IMR-90 (cell line): ENCODE results near the gene PRELID3B. TPM values are rescaled to one million over a fixed set of nuclear protein-coding genes. Genes with fewer than 3 reads are reported as not detected.

Source experiments
- ATAC-seq: fragments of 200-7000 bp; cut with Tn5 transposase; 2 replicates; pipeline ENCODE4 v1.9.1; 2020; ENCODE audit warnings: low read depth, mild to moderate bottlenecking, moderate library complexity
- BruUV-seq: library from RNA; stranded (reverse); fragments of 400-500 nt; replicated peaks from 2 replicates; lab custom pipeline; 2021; lab: Mats Ljungman, UMichigan
- CTCF ChIA-PET: fragments of 300-600 bp; formaldehyde crosslinking; extraction: SDS; loops from one replicate; lab custom pipeline; 2021; ENCODE audit warnings: antibody characterized with exemption; lab: Yijun Ruan, JAX
- POLR2A ChIA-PET: fragments of 300-600 bp; sonication (Branson Sonifier 250); formaldehyde crosslinking; loops from one replicate; lab custom pipeline; 2022; ENCODE audit warnings: antibody characterized with exemption; ENCODE audit not compliant: unreplicated experiment; lab: Charles Lee
- DNase-seq: peaks from one replicate; pipeline ENCODE4 v3.0.0; 2013
- H2AFZ ChIP-seq: replicated peaks from 2 replicates; pipeline ENCODE3; 2013; ENCODE audit warnings: low read length, mild to moderate bottlenecking; ENCODE audit not compliant: poor library complexity
- H2AK5ac ChIP-seq: 2 replicates; pipeline ENCODE4 v1.6.1; 2013; ENCODE audit warnings: low read depth, low read length, inconsistent platforms
- H2AK9ac ChIP-seq: replicated peaks from 2 replicates; pipeline ENCODE3; 2013; ENCODE audit warnings: mild to moderate bottlenecking, low read depth, low read length, moderate library complexity; ENCODE audit not compliant: poor library complexity
- H2BK120ac ChIP-seq: 2 replicates; pipeline ENCODE4 v1.6.1; 2013; ENCODE audit warnings: low read depth, low read length, inconsistent platforms
- H2BK15ac ChIP-seq: 3 replicates; pipeline ENCODE4 v1.6.1; 2013; ENCODE audit warnings: low read depth, low read length, inconsistent platforms
- H2BK20ac ChIP-seq: 2 replicates; pipeline ENCODE4 v1.6.1; 2013; ENCODE audit warnings: low read depth, mild to moderate bottlenecking, inconsistent platforms, low read length, moderate library complexity
- H2BK5ac ChIP-seq: 2 replicates; pipeline ENCODE4 v1.6.1; 2013; ENCODE audit warnings: mild to moderate bottlenecking, low read depth, low read length, inconsistent platforms; ENCODE audit not compliant: poor library complexity, severe bottlenecking
- H3K14ac ChIP-seq: replicated peaks from 2 replicates; pipeline ENCODE4 v1.6.1; 2013; ENCODE audit warnings: low read depth, low read length, inconsistent platforms
- H3K18ac ChIP-seq: 2 replicates; pipeline ENCODE4 v1.6.1; 2013; ENCODE audit warnings: low read depth, low read length, control low read depth
- H3K23ac ChIP-seq: 2 replicates; pipeline ENCODE4 v1.6.1; 2013; ENCODE audit warnings: low read depth, low read length, inconsistent platforms
- H3K27ac ChIP-seq: 2 replicates; pipeline ENCODE4 v1.5.1; 2013; ENCODE audit warnings: mild to moderate bottlenecking, control low read depth, low read length; ENCODE audit not compliant: insufficient read depth
- H3K27me3 ChIP-seq: 2 replicates; pipeline ENCODE4 v1.6.1; 2013; ENCODE audit warnings: low read length; ENCODE audit not compliant: control insufficient read depth, insufficient read depth
- H3K36me3 ChIP-seq: 2 replicates; pipeline ENCODE4 v1.6.1; 2013; ENCODE audit warnings: low read length, mixed read lengths; ENCODE audit not compliant: control insufficient read depth, insufficient read depth
- H3K4ac ChIP-seq: 2 replicates; pipeline ENCODE4 v1.6.1; 2013; ENCODE audit warnings: low read depth, low read length, inconsistent platforms
- H3K4me1 ChIP-seq: 2 replicates; pipeline ENCODE4 v1.6.1; 2013; ENCODE audit warnings: low read length, mixed read lengths; ENCODE audit not compliant: control insufficient read depth, insufficient read depth
- H3K4me2 ChIP-seq: 2 replicates; pipeline ENCODE4 v1.6.1; 2013; ENCODE audit warnings: low read depth, mild to moderate bottlenecking, control low read depth, low read length, moderate library complexity
- H3K4me3 ChIP-seq: 2 replicates; pipeline ENCODE4 v1.5.1; 2013; ENCODE audit warnings: low read depth, mild to moderate bottlenecking, control low read depth, low read length, moderate library complexity; ENCODE audit not compliant: insufficient read depth
- H3K56ac ChIP-seq: 2 replicates; pipeline ENCODE4 v1.6.1; 2013; ENCODE audit warnings: low read length, inconsistent platforms; ENCODE audit not compliant: insufficient read depth; ENCODE audit errors: extremely low read depth
- H3K79me1 ChIP-seq, 2 experiments: 2 replicates each; pipeline ENCODE4 v1.6.1; 2013; ENCODE audit warnings: low read length in 2 of 2, inconsistent platforms in 1 of 2, low read depth in 1 of 2
- H3K9ac ChIP-seq: 2 replicates; pipeline ENCODE4 v1.6.1; 2013; ENCODE audit warnings: low read depth, low read length, control low read depth
- H3K9me1 ChIP-seq: 2 replicates; pipeline ENCODE4 v1.6.1; 2013; ENCODE audit warnings: low read length, inconsistent platforms; ENCODE audit not compliant: insufficient read depth
- H3K9me3 ChIP-seq: 2 replicates; pipeline ENCODE4 v1.6.1; 2013; ENCODE audit warnings: low read length; ENCODE audit not compliant: control insufficient read depth, insufficient read depth
- H4K20me1 ChIP-seq: 2 replicates; pipeline ENCODE4 v1.6.1; 2013; ENCODE audit warnings: low read length, inconsistent platforms; ENCODE audit not compliant: insufficient read depth
- H4K5ac ChIP-seq: 2 replicates; pipeline ENCODE4 v1.6.1; 2013; ENCODE audit warnings: mild to moderate bottlenecking, low read depth, low read length, control low read depth
- H4K8ac ChIP-seq, 2 experiments: 2 replicates each; pipeline ENCODE4 v1.6.1; 2013; ENCODE audit warnings: low read depth in 2 of 2, low read length in 2 of 2, control low read depth in 1 of 2, inconsistent platforms in 1 of 2
- H4K91ac ChIP-seq: 2 replicates; pipeline ENCODE4 v1.6.1; 2013; ENCODE audit warnings: low read depth, low read length, inconsistent platforms; ENCODE audit not compliant: insufficient read depth
- CHD1 ChIP-seq: IDR thresholded peaks from 2 replicates; pipeline ENCODE4 v1.6.1; 2012; ENCODE audit warnings: low read depth, low read length, improper control_type of control experiment
- CTCF ChIP-seq: conservative IDR thresholded peaks from 2 replicates; pipeline ENCODE4 v1.5.1; 2012; ENCODE audit warnings: mild to moderate bottlenecking, low read depth, low read length, improper control_type of control experiment
- ELK1 ChIP-seq: fragments of 150-350 bp; IDR thresholded peaks from 2 replicates; pipeline ENCODE4 v1.6.1; 2016; ENCODE audit warnings: low read depth, mild to moderate bottlenecking, low read length, moderate library complexity, borderline replicate concordance
- FOS ChIP-seq: fragments of 150-350 bp; IDR thresholded peaks from 2 replicates; pipeline ENCODE4 v1.6.1; 2016; ENCODE audit warnings: low read depth, low read length
- MAZ ChIP-seq: IDR thresholded peaks from 2 replicates; pipeline ENCODE4 v1.6.1; 2012; ENCODE audit warnings: low read depth, mild to moderate bottlenecking, low read length, improper control_type of control experiment, moderate library complexity, borderline replicate concordance
- MXI1 ChIP-seq: IDR thresholded peaks from 2 replicates; pipeline ENCODE4 v1.6.1; 2012; ENCODE audit warnings: low read depth, mild to moderate bottlenecking, low read length, moderate library complexity, borderline replicate concordance
- NFE2L2 ChIP-seq: fragments of 150-350 bp; IDR thresholded peaks from 2 replicates; pipeline ENCODE4 v1.6.1; 2016; ENCODE audit warnings: low read depth, mild to moderate bottlenecking, low read length
- RAD21 ChIP-seq: IDR thresholded peaks from 2 replicates; pipeline ENCODE4 v1.6.1; 2012; ENCODE audit warnings: low read length, improper control_type of control experiment
- RCOR1 ChIP-seq: IDR thresholded peaks from 2 replicates; pipeline ENCODE4 v1.6.1; 2012; ENCODE audit warnings: mild to moderate bottlenecking, low read length, improper control_type of control experiment; ENCODE audit not compliant: insufficient replicate concordance
- SMC3 ChIP-seq: fragments of 150-350 bp; IDR thresholded peaks from 2 replicates; pipeline ENCODE4 v1.6.1; 2016; ENCODE audit warnings: low read depth, mild to moderate bottlenecking, antibody characterized with exemption, low read length, moderate library complexity
- WGBS, 2 experiments: methylation state at CpG; one replicate each; pipeline versions ENCODE4 v1.1.5 to v1.1.7; 2013; ENCODE audit warnings: missing lambda C conversion rate in 2 of 2; ENCODE audit not compliant: insufficient read length in 1 of 2; ENCODE audit errors: extremely low coverage in 2 of 2; 5-methylcytosine and 5-hydroxymethylcytosine counted together
- dilution Hi-C: fragments of 300-500 bp; cut with HindIII; formaldehyde crosslinking; loops from one replicate; pipeline ENCODE4 v1.14.3; 2018; ENCODE audit warnings: low sequenced_read_pairs; ENCODE audit not compliant: unreplicated experiment
- in situ Hi-C: fragments of 300-500 bp; cut with MboI; formaldehyde crosslinking; loops from 3 replicates; pipeline ENCODE4 v1.14.3; 2019; ENCODE audit warnings: low sequenced_read_pairs, inconsistent platforms, mixed read lengths
- intact Hi-C: fragments of 100-400 bp; cut with micrococcal nuclease; formaldehyde crosslinking; loops from 2 replicates; pipeline ENCODE4 v1.10.0; 2022
- polyA plus RNA-seq, 3 experiments: library from polyadenylated mRNA; depleted of rRNA; stranded (reverse); fragments of >200 nt; gene quantifications; 2 replicates each; pipeline ENCODE4 v1.2.3, GENCODE V29; 2012; ENCODE audit warnings: low replicate concordance in 1 of 3
- total RNA-seq: library from RNA; depleted of rRNA; stranded (reverse); fragments of >200 nt; gene quantifications from 2 replicates; pipeline ENCODE4 v1.2.3, GENCODE V29; 2012

The PRELID3B gene
- total and polyA plus RNA-seq, 2 of the 4 experiments (the other 2 are of a cell fraction) = 24.8 to 41.9 TPM

- no CpG with 5 or more reads among the region's 3 CpGs for WGBS, 2 experiments
- no peak overlapping the region for H2BK15ac ChIP-seq
- peaks cover under 1% of the 10 kb centered on the region; the same call in 1 of the 2 replicates for H3K27me3 ChIP-seq
- H4K20me1 ChIP-seq = 0 out of 2 replicates have a peak, but pooled peaks cover 5% of the 10 kb centered on the region
- no peak overlapping the region for H3K4me3 ChIP-seq
- no peaks in the 10 kb centered on the region for H3K9me3 ChIP-seq
- BruUV-seq = no TSS peak
- TF ChIP-seq FOS (no peak), RAD21 (no peak), NFE2L2 (no peak), MXI1 (no peak), CHD1 (no peak), CTCF (no peak), SMC3 (no peak), ELK1 (no peak), RCOR1 (no peak), MAZ (no peak)
- no peak overlapping the region for H2BK20ac ChIP-seq
- ChIA-PET CTCF (interaction anchor here (0.7 to 1.7 kb wide), 2 partner anchors 13 to 216 kb away, joined by 3 to 5 read pairs; partner anchors contain the start of gene ATP5F1E), POLR2A (no interaction called here)
- H2AK9ac ChIP-seq = no peak overlapping the region
- H3K23ac ChIP-seq = no peak overlapping the region
- H3K36me3 ChIP-seq = no peaks in the 10 kb centered on the region; the same call in 1 of the 2 replicates
- H2BK120ac ChIP-seq = no peak overlapping the region
- H2AFZ ChIP-seq = no peak overlapping the region
- DNase-seq = no peak
- no peak overlapping the region for H3K18ac ChIP-seq
- H4K5ac ChIP-seq = no peak overlapping the region
- intact Hi-C loops (loop anchor here (10.0 kb wide), 1 partner anchor 809 kb away; no protein-coding TSS in a partner anchor), in situ Hi-C loops (loop anchor here (25.0 kb wide), 3 partner anchors 807 to 1657 kb away; partner anchors contain the start of genes ANKRD60 and RBM38), dilution Hi-C loops (no loop called here)
- H3K4ac ChIP-seq = no peak overlapping the region
- H3K4me1 ChIP-seq = peaks cover 8% of the 10 kb centered on the region
- no peak overlapping the region for H4K91ac ChIP-seq
- peaks cover 18 to 33% of the 10 kb centered on the region in 2 experiments for H3K79me1 ChIP-seq
- no peak overlapping the region for H3K9ac ChIP-seq
- H3K27ac ChIP-seq = no peak overlapping the region
- no peak overlapping the region for H3K56ac ChIP-seq
- H3K14ac ChIP-seq = no peak overlapping the region
- ATAC-seq = no peak
- no peak overlapping the region for H2AK5ac ChIP-seq
- H2BK5ac ChIP-seq = no peak overlapping the region
- no peak overlapping the region for H3K4me2 ChIP-seq
- no peak overlapping the region for H4K8ac ChIP-seq
- H3K9me1 ChIP-seq = 0 out of 2 replicates have a peak, but pooled peaks cover 11% of the 10 kb centered on the region
These were observed 1.7 kb upstream of the PRELID3B start for GRCh38 chr20:59044295-59044694.
